H9 (cell line): ENCODE results near the gene SNX11. TPM values are rescaled to one million over a fixed set of nuclear protein-coding genes. Genes with fewer than 3 reads are reported as not detected.

Source experiments
- DNase-seq: peaks from one replicate; pipeline ENCODE4 v3.0.0-alpha.2; 2017
- H2AFZ ChIP-seq: one replicate; pipeline ENCODE4 v1.6.1; 2013; ENCODE audit warnings: mild to moderate bottlenecking, low read length, control low read depth, moderate library complexity
- H2AK5ac ChIP-seq: 2 replicates; pipeline ENCODE4 v1.6.1; 2013; ENCODE audit warnings: low read length, control low read depth, mixed read lengths; ENCODE audit not compliant: insufficient read length
- H2BK120ac ChIP-seq: one replicate; pipeline ENCODE4 v1.6.1; 2013; ENCODE audit warnings: low read depth, mild to moderate bottlenecking, low read length, control low read depth, inconsistent platforms; ENCODE audit not compliant: poor library complexity, severe bottlenecking
- H2BK12ac ChIP-seq: 2 replicates; pipeline ENCODE4 v1.6.1; 2013; ENCODE audit warnings: low read length, control low read depth, mixed read lengths, low read depth; ENCODE audit not compliant: insufficient read length
- H2BK15ac ChIP-seq: 2 replicates; pipeline ENCODE4 v1.6.1; 2013; ENCODE audit warnings: low read depth, low read length, control low read depth
- H2BK20ac ChIP-seq: one replicate; pipeline ENCODE4 v1.6.1; 2013; ENCODE audit warnings: low read depth, mild to moderate bottlenecking, low read length, control low read depth, inconsistent platforms; ENCODE audit not compliant: poor library complexity, severe bottlenecking
- H2BK5ac ChIP-seq: 2 replicates; pipeline ENCODE4 v1.6.1; 2013; ENCODE audit warnings: low read length, control low read depth, mixed read lengths; ENCODE audit not compliant: insufficient read length
- H3K14ac ChIP-seq: 2 replicates; pipeline ENCODE4 v1.6.1; 2013; ENCODE audit warnings: low read length, control low read depth; ENCODE audit not compliant: insufficient read depth
- H3K18ac ChIP-seq: 2 replicates; pipeline ENCODE4 v1.6.1; 2013; ENCODE audit warnings: low read depth, mild to moderate bottlenecking, mixed read lengths, low read length, control low read depth; ENCODE audit not compliant: insufficient read length
- H3K23ac ChIP-seq: 2 replicates; pipeline ENCODE4 v1.6.1; 2013; ENCODE audit warnings: low read length, control low read depth, mixed read lengths, low read depth; ENCODE audit not compliant: insufficient read length
- H3K23me2 ChIP-seq: 2 replicates; pipeline ENCODE4 v1.6.1; 2013; ENCODE audit warnings: low read depth, mild to moderate bottlenecking, mixed read lengths, low read length, control low read depth; ENCODE audit not compliant: insufficient read length, poor library complexity, severe bottlenecking
- H3K27ac ChIP-seq: 2 replicates; pipeline ENCODE4 v1.5.1; 2013; ENCODE audit warnings: low read length, control low read depth, mixed read lengths, low read depth; ENCODE audit not compliant: insufficient read length
- H3K27me3 ChIP-seq: 2 replicates; pipeline ENCODE4 v1.6.1; 2013; ENCODE audit warnings: low read length, control low read depth, inconsistent platforms; ENCODE audit not compliant: insufficient read depth
- H3K4ac ChIP-seq: 2 replicates; pipeline ENCODE4 v1.6.1; 2013; ENCODE audit warnings: low read depth, mild to moderate bottlenecking, control low read depth, inconsistent platforms, low read length, moderate library complexity
- H3K4me1 ChIP-seq: 2 replicates; pipeline ENCODE4 v1.6.1; 2013; ENCODE audit warnings: low read length, control low read depth, inconsistent platforms; ENCODE audit not compliant: insufficient read depth
- H3K4me2 ChIP-seq: 2 replicates; pipeline ENCODE4 v1.6.1; 2013; ENCODE audit warnings: low read length, control low read depth, mixed read lengths; ENCODE audit not compliant: insufficient read length, insufficient read depth
- H3K56ac ChIP-seq: 2 replicates; pipeline ENCODE4 v1.6.1; 2013; ENCODE audit warnings: low read depth, mild to moderate bottlenecking, mixed read lengths, low read length, control low read depth; ENCODE audit not compliant: insufficient read length
- H3K79me1 ChIP-seq: 2 replicates; pipeline ENCODE4 v1.6.1; 2013; ENCODE audit warnings: low read depth, mild to moderate bottlenecking, moderate library complexity, low read length, control low read depth, inconsistent platforms; ENCODE audit not compliant: insufficient read depth, poor library complexity, severe bottlenecking
- H3K79me2 ChIP-seq: 2 replicates; pipeline ENCODE4 v1.6.1; 2013; ENCODE audit warnings: low read length, control low read depth, inconsistent platforms; ENCODE audit not compliant: insufficient read depth
- H3K9ac ChIP-seq: 2 replicates; pipeline ENCODE4 v1.6.1; 2013; ENCODE audit warnings: low read length, control low read depth, mixed read lengths; ENCODE audit not compliant: insufficient read length; ENCODE audit errors: extremely low read depth
- H3K9me3 ChIP-seq: one replicate; pipeline ENCODE4 v1.6.1; 2013; ENCODE audit warnings: low read depth, low read length, inconsistent platforms; ENCODE audit not compliant: control insufficient read depth
- H3T11ph ChIP-seq: one replicate; pipeline ENCODE4 v1.6.1; 2013; ENCODE audit warnings: mild to moderate bottlenecking, low read length, control low read depth, inconsistent platforms
- H4K20me1 ChIP-seq: one replicate; pipeline ENCODE4 v1.6.1; 2013; ENCODE audit not compliant: control insufficient read depth, insufficient read length, insufficient read depth
- H4K5ac ChIP-seq: 2 replicates; pipeline ENCODE4 v1.6.1; 2013; ENCODE audit warnings: low read depth, mild to moderate bottlenecking, mixed read lengths, low read length, control low read depth; ENCODE audit not compliant: insufficient read length
- H4K8ac ChIP-seq: replicated peaks from 2 replicates; pipeline ENCODE4 v1.6.1; 2013; ENCODE audit warnings: low read length, control low read depth, mixed read lengths, low read depth; ENCODE audit not compliant: insufficient read length
- H4K91ac ChIP-seq: 2 replicates; pipeline ENCODE4 v1.6.1; 2013; ENCODE audit warnings: low read depth, mild to moderate bottlenecking, moderate library complexity, mixed read lengths, low read length, control low read depth; ENCODE audit not compliant: insufficient read length
- H3K27ac Mint-ChIP-seq, 3 experiments: 2 replicates in 2 of 3; 3 replicates in 1 of 3; pipeline ENCODE4 v1.8.0; 2020 to 2021; ENCODE audit warnings: mixed read lengths in 3 of 3, mild to moderate bottlenecking in 1 of 3, moderate library complexity in 1 of 3
- H3K27me3 Mint-ChIP-seq: 2 replicates; pipeline ENCODE4 v1.8.0; 2021; ENCODE audit warnings: low read depth, mild to moderate bottlenecking, moderate library complexity, mixed read lengths
- H3K36me3 Mint-ChIP-seq, 3 experiments: 2 replicates in 2 of 3; 3 replicates in 1 of 3; pipeline ENCODE4 v1.8.0; 2020 to 2021; ENCODE audit warnings: low read depth in 3 of 3, mixed read lengths in 3 of 3; ENCODE audit not compliant: insufficient read depth in 1 of 3
- H3K4me1 Mint-ChIP-seq, 2 experiments: 2 replicates each; pipeline ENCODE4 v1.8.0; 2020; ENCODE audit warnings: mixed read lengths in 2 of 2
- H3K4me3 Mint-ChIP-seq, 2 experiments: 2 replicates in 1 of 2; 3 replicates in 1 of 2; pipeline ENCODE4 v1.8.0; 2020 to 2021; ENCODE audit warnings: mild to moderate bottlenecking in 2 of 2, mixed read lengths in 2 of 2, moderate library complexity in 1 of 2
- H3K9me3 Mint-ChIP-seq, 2 experiments: 2 replicates in 1 of 2; 3 replicates in 1 of 2; pipeline ENCODE4 v1.8.0; 2020; ENCODE audit warnings: mild to moderate bottlenecking in 2 of 2, mixed read lengths in 2 of 2, moderate library complexity in 1 of 2
- WGBS: extraction: QIAGEN DNeasy Blood & Tissue Kit; methylation state at CpG from one replicate; pipeline ENCODE4 v1.1.7; 2013; ENCODE audit warnings: missing lambda C conversion rate, low lambda C conversion rate, mixed read lengths; ENCODE audit not compliant: insufficient read length; ENCODE audit errors: extremely low coverage; 5-methylcytosine and 5-hydroxymethylcytosine counted together
- total RNA-seq: library from RNA; stranded (reverse); gene quantifications from 2 replicates; pipeline ENCODE4 v1.2.1, GENCODE V29; 2021
- TF ChIP-seq, protein P1 (sequence below): fragments of 200-600 bp; sonication (generic); conservative IDR thresholded peaks from 3 replicates; pipeline ENCODE4 v1.8.0; 2021; ENCODE audit warnings: antibody characterized with exemption, mild to moderate bottlenecking

Gene SNX11
- total RNA-seq, 1 experiment from 2014 or later, result 20.0 TPM

DNA sequence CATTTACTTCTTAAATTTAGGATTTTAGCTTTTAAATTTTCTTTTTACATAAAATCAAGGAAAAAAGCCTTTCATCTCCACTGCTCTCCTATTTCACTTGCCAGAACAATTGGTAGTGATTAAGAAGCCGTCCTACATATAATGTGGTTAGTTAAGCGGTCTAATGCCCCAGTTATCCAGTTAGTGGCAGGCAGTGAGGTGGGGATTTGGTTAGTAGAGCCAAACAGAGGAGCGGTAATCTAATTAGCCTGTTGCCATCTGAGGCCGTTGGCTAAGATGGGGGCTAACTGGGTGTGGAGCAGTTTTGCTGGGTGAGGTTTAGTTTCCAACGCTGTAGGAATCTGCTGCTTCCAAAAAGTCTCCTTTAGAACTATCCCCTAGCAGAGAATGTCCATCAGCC lies 22.4 kb downstream of the SNX11 start:
- Histone ChIP-seq H4K91ac (no peak overlapping the region), H2BK5ac (no peak overlapping the region), H4K8ac (no peak overlapping the region), H3K18ac (no peak overlapping the region), H4K5ac (no peak overlapping the region), H3K4me2 (no peak overlapping the region), H2BK120ac (no peak overlapping the region), H2AFZ (no peak overlapping the region), H3K56ac (no peak overlapping the region), H2AK5ac (no peak overlapping the region), H3K27ac (no peak overlapping the region), H3K4me1 (no peaks in the 10 kb centered on the region), H2BK12ac (no peak overlapping the region), H3K14ac (no peak overlapping the region), H3K9me3 (no peaks in the 10 kb centered on the region), H4K20me1 (no peaks in the 10 kb centered on the region), H3K9ac (no peak overlapping the region), H3T11ph (no peak overlapping the region), H2BK20ac (no peak overlapping the region), H3K27me3 (no peaks in the 10 kb centered on the region), H2BK15ac (no peak overlapping the region), H3K23me2 (no peaks in the 10 kb centered on the region), H3K4ac (no peak overlapping the region), H3K23ac (no peak overlapping the region), H3K79me1 (no peaks in the 10 kb centered on the region), H3K79me2 (no peaks in the 10 kb centered on the region)
- TF ChIP-seq, protein P1, sequence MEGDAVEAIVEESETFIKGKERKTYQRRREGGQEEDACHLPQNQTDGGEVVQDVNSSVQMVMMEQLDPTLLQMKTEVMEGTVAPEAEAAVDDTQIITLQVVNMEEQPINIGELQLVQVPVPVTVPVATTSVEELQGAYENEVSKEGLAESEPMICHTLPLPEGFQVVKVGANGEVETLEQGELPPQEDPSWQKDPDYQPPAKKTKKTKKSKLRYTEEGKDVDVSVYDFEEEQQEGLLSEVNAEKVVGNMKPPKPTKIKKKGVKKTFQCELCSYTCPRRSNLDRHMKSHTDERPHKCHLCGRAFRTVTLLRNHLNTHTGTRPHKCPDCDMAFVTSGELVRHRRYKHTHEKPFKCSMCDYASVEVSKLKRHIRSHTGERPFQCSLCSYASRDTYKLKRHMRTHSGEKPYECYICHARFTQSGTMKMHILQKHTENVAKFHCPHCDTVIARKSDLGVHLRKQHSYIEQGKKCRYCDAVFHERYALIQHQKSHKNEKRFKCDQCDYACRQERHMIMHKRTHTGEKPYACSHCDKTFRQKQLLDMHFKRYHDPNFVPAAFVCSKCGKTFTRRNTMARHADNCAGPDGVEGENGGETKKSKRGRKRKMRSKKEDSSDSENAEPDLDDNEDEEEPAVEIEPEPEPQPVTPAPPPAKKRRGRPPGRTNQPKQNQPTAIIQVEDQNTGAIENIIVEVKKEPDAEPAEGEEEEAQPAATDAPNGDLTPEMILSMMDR, result no peak
- peaks cover 9 to 16% of the 10 kb centered on the region in 2 experiments for H3K4me1 Mint-ChIP-seq
- no peak overlapping the region for H3K27ac Mint-ChIP-seq
- WGBS, result no CpG with 5 or more reads among the region's 5 CpGs
- DNase-seq, result no peak
- H3K4me3 Mint-ChIP-seq, result no peak overlapping the region
- H3K9me3 Mint-ChIP-seq, result no peaks in the 10 kb centered on the region; a peak in 1 of 5 replicates
- peaks cover 0 to 6% (median 0%) of the 10 kb centered on the region in 3 experiments; a peak in 1 of 7 replicates for H3K36me3 Mint-ChIP-seq
- H3K27me3 Mint-ChIP-seq, result no peaks in the 10 kb centered on the region; the same call in 1 of the 2 replicates
